NCI-H128 (cell line): ENCODE results near the gene OSBPL10.
"Not testable (repeated sequence)": the region's sequence is repeated elsewhere in the genome, so short reads cannot be mapped to it uniquely, and the experiment has no call there.

Source experiments
- DNase-seq: peaks from one replicate; lab custom pipeline; 2025; ENCODE audit not compliant: unreplicated experiment; lab: John Stamatoyannopoulos, UW

Gene OSBPL10

DNA sequence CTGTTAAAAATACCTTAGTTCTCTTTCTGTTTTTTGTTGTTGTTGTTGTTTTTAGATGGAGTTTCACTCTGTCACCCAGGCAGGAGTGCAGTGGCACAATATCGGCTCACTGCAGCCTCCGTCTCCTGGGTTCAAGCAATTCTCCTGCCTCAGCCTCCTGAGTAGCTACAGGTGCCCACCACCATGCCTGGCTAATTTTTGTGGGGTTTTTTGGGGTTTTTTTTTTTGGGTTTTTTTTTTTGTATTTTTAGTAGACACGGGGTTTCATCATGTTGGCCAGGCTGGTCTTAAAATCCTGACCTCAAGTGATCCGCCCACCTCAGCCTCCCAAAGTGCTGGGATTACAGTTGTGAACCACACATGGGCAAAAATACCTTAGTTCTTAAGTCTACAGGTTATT is 120.4 kb downstream of the OSBPL10 start:
- not testable (repeated sequence) for DNase-seq

GRCh38 chr3:31859245-31859644 is 121.8 kb downstream of the OSBPL10 start:
- DNase-seq = no peak

DNA sequence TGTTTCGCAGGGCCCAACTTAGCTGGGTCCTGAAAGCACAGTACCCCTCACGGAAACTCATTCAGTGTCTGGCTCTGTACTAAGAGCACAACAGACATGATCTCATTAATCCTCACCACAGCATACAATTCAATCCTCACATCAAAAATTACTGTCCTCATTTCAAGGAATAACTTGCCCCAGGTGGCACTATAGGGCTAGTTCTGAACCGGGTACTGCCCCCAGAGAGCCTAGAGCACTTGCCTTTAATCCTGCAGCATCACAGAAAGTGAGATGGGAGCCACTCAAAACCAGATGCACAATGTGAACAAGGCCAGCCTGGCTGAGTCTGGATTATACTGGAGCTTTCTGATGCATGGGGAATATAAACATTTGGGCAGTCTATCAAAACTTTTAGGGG is 122.6 kb downstream of the OSBPL10 start:
- DNase-seq = no peak

DNA sequence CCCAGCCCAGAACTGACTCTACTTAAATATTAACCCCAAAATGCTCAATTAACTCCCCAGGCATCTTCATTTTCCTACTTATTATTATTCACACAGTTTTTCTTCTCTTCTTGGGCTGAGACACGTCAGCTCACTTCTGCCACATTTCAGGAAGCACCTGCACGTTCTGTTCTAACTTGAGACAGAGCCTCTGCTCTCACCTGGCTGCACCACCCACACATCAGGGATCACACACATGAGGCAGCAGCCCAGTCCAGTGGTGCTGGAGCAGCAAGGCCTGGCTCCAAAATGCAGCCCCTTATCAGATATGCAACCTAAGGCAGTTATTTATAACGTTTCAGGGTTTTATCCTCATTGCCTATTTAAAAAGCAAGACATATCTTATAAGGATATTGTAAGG is 127.5 kb downstream of the OSBPL10 start:
- DNase-seq = no peak

DNA sequence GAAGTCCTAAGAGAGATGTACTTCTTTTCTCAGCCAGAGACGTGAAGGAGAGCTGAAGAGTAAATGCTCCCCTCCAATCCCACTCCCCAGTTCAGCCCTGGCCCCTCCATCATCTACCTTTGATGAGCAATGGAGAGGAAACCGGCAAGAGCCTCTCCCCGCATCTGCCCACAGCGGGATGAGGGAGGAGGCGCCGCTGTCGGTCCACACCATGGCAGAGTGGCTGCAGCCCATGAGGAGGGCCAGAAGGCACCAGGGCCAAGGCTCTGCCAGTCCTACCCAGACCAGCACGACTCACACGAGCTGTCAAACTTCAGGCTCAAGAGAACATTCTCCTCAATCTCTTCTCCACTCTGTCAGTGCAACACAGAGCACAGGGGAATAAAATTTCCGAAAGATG is 129.8 kb downstream of the OSBPL10 start:
- no peak for DNase-seq

- no peak for DNase-seq
These were observed 132.2 kb downstream of the OSBPL10 start for GRCh38 chr3:31848911-31849310.

DNA sequence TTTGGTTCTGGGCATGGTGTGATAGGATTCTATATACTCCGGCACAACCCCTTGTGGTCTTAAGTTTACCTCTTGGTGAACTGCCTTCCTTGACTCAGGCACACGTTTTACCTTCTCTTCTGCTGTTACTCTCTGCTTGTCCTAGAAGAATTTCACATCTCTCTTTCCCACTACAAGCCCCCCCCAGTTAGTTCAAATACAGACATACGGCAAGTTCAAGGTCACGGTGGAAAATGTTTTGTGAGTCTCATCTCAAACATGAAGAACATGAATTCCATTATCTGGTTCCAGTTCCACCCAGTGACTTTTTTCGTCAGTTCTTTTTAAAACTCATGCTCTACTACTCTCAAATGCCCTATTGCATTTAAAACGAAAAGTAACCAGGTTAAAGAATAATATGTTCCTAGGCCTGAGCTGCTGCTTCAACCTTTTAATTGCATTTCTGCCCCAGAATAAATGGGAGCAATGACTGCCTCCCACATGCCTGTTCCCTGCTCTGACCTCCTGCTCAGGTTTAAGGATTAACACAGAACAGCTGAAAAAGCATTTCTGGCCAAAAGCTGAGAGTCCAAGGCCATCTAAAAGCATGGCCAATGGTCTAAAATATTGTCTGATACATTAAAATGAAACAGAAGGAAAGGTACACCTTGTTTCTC is 132.8 kb downstream of the OSBPL10 start:
- DNase-seq = no peak

DNA sequence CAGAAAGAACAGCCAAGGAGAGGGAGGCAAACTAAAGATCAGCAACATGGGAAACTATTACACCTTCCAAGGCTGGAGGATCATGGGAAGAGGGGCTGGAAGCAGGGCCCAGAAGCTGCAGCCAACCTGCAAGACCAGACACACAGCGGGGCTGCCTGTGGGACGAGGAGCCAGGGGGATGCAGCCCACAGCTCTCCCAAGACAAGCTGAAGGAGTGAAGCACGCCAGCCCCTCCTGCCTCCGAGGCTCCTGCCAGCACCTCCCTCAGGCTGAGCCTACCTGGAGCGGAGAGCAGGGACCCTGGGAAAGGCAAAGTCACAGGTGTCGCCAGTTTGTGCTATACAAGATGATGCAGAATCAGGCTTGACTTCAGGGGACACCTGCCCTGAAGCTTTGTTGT is 133.3 kb downstream of the OSBPL10 start:
- no peak for DNase-seq

- no peak for DNase-seq
These were observed 139.5 kb downstream of the OSBPL10 start for GRCh38 chr3:31841515-31841914.

DNA sequence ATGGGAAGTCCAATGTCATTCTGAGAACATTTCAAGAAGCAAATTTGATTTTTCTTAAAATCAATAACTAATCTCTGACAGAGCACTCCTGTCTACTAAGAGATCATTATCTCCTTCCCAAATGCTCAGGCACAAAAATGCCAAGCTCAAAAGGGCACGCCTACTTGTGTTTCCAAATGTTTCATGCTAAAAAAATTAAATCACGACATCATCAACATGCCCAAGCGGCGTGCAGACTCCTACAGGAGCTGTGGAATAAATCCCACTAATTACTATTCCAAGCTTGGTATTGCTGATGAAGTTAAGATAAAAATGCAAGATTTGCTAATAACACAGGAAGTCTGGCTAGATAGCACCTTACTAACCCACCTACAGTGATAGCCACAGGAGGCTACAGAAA is 140.8 kb downstream of the OSBPL10 start:
- DNase-seq = no peak

- no peak for DNase-seq
These were observed 141.7 kb downstream of the OSBPL10 start for GRCh38 chr3:31839144-31839917.

- DNase-seq = no peak
These were observed 144.7 kb downstream of the OSBPL10 start for GRCh38 chr3:31836131-31837075.

DNA sequence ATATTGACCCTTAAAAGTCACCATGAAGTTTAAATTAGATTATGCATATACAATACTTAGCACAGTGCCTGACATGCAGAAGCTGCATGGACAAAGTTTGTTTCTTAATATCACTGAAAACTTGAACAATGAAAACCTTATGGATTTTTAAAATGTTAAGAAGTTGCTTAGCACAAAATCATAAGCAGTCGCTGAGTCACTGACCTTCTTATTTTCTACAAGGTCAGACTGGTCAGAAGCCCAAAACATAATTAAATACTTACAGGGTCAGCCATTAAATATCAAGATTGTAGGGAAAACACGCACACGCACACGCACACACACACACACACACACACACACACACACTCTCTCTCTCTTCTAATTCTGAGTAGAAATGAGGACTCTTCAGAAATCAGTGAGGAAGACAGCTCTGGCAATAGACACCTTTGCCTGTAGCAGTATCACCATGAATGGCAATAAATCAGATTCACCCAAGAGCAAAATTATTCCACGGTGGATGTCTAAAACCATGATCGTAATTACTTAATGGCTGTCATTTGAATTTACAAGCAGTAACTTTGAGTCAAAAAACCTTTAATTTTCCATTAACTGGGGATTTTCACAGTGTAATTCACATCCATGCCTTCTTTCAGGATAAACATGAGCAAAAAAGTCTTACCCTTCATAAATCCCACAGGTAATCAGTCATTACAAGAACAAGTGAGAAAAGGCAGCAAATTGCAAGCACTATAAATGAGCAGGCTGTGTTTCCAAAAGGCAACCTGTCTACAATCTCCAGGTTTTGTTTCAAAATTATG is 147.5 kb downstream of the OSBPL10 start:
- no peak for DNase-seq

GRCh38 chr3:31832551-31832950 is 148.5 kb downstream of the OSBPL10 start:
- DNase-seq = no peak

- no peak for DNase-seq
These were observed 149.5 kb downstream of the OSBPL10 start for GRCh38 chr3:31831591-31831990.

DNA sequence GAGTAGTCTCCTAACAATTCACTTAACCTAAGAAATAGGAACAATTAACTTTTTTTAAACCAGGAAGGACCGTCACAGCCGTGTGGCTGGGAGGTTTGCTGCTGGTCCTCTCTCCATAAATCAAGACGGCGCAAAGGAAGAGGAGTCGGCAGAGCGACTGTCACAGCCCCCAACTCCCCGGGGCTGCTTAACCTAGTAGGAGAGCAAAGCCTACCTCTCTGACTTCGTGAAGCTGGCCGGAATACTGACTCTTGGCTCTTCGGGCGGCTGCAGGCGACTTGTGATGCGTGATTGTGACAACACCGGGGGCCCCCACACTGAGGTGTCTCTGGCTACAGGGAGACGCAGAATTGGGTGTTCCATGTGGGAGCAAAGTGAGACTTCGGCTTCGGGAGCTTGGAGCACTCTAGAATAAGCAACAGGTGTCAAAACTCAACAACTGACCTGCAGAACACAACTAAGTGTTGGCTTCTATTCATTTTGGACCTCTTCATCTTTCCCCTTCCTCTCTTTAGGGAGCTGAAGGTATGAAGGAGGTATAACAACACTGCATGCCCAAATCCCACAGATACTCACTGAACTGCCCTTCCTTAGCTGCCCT is 151.1 kb downstream of the OSBPL10 start:
- DNase-seq = no peak

DNA sequence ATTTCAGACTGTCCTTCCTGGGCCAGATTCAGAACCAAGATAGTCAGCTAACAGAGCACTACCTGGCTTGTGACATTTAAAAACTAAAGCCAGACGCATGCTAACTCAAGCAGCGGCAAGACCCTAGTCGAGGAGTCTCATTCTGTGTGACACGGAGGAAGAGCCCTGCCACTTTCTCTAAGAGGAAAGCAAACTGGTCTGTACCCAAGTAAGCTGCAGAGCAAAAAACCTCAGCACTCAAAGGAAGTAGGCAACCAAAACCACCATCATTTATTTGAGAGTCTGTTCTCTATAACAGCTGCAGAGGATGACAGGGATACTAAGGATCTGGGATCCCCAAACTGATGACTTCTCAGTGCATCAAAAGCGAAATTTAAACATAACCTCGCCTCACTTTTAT is 152.1 kb downstream of the OSBPL10 start:
- DNase-seq = no peak

GRCh38 chr3:31828007-31828406 is 153.1 kb downstream of the OSBPL10 start:
- DNase-seq = no peak

GRCh38 chr3:31823184-31823583 is 157.9 kb downstream of the OSBPL10 start:
- DNase-seq = no peak

DNA sequence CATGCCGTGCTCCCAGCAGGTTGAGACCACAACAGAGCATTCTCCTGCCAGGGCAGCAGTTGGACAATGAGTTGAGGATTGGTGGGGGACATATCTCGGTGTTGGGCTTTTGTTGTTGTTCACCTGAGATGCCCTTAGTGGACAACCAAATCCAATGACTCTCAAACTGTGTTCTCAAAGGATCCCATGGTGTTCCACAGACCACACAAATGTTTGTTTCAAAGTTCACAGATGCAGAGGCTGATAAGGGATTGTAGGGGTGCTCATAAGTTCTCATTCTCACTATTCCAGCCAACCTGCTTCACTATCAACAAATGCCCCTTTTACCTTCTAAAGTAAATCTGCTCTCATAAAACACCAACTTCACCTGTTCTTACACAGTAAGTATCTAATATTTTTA is 159.9 kb downstream of the OSBPL10 start:
- no peak for DNase-seq
